Measurements from ENCODE around the gene PTPN1. TPM values are rescaled to one million over a fixed set of nuclear protein-coding genes. Genes with fewer than 3 reads are reported as not detected.

The PTPN1 gene
- polyA plus RNA-seq, 1 of the 3 experiments (the other 2 are of a cell fraction): 23.6 TPM

DNA sequence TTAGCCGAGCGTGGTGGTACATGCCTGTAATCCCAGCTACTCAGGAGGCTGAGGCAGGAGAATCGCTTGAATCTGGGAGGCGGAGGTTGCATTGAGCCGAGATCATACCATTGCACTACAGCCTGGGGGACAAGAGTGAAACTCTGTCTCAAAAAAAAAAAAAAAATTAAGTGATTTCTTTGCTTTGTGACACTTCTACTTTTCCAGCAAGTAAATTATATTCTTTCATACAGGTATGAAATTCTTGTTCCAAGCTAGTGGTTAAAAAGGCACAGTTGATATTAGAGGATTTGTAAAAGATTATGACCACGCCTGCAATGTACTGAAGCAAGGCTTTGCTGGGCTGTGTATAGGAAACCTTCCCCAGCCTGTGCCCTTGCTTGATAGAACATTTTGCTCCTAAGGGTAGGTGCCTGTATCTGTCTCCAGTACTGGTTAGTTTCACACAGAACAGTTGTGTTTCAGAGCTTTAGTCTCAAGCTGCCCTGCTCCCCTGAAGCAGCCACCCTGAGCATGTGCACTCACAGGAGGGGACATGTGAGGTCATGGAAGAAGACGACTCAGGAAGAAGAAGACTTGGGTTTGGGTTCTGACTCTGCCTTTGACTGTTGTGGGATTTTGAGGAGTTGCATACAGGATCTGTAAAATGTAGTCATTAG is 10.2 kb downstream of the PTPN1 start:
- CTCF ChIA-PET: interaction anchor here (1.4 kb wide), 1 partner anchor 59 kb away, joined by 4 read pairs; no protein-coding TSS in a partner anchor
- 0 out of 2 replicates have a peak overlapping the region, but pooled peaks have one; percentile 29 for H3K4me2 ChIP-seq
- H3K9ac ChIP-seq: no peak overlapping the region
- DNase-seq: no peak
- H3K9me3 ChIP-seq: no peaks in the 10 kb centered on the region
- no peaks in the 10 kb centered on the region for H3K36me3 ChIP-seq (replicated peaks in 1 of 2; ENCODE audit: control insufficient read depth in 1 of 2, insufficient read depth in 2 of 2, low read length in 1 of 2)
- H3K4me1 ChIP-seq (ENCODE audit: control insufficient read depth in 1 of 2, insufficient read depth in 2 of 2, low read depth in 1 of 2, low read length in 1 of 2): peaks cover 6 to 48% of the 10 kb centered on the region in 2 experiments
- no peaks in the 10 kb centered on the region for H3K27me3 ChIP-seq (ENCODE audit: insufficient read depth)
- H2AFZ ChIP-seq (ENCODE audit: low read depth): no peak overlapping the region
- no peak overlapping the region for H3K4me3 ChIP-seq (ENCODE audit: low read depth in 2 of 2, low read length in 1 of 2)
- H3K27ac ChIP-seq (ENCODE audit: low read depth in 2 of 2, low read length in 1 of 2): no peak overlapping the region
- POLR2A ChIA-PET: no interaction called here
- H3K79me2 ChIP-seq (ENCODE audit: insufficient read depth): peaks cover 100% of the 10 kb centered on the region
- no peaks in the 10 kb centered on the region for H3K9me2 ChIP-seq
- WGBS (ENCODE audit: low lambda C conversion rate): 97% methylated on average over 7 of the region's 7 CpGs
- TF ChIP-seq MEF2A (IDR thresholded peaks at IDR 0.05; ENCODE audit: borderline replicate concordance, low read depth): no peak
- TF ChIP-seq JUND (IDR thresholded peaks at IDR 0.05): no peak
- TF ChIP-seq, protein P1, sequence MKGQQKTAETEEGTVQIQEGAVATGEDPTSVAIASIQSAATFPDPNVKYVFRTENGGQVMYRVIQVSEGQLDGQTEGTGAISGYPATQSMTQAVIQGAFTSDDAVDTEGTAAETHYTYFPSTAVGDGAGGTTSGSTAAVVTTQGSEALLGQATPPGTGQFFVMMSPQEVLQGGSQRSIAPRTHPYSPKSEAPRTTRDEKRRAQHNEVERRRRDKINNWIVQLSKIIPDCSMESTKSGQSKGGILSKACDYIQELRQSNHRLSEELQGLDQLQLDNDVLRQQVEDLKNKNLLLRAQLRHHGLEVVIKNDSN (IDR thresholded peaks at IDR 0.05; ENCODE audit: borderline replicate concordance, low read depth): no peak
- peaks cover 60% of the 10 kb centered on the region for H4K20me1 ChIP-seq (ENCODE audit: insufficient read depth)
- peaks cover 3% of the 10 kb centered on the region for H3F3A ChIP-seq (replicated peaks; ENCODE audit: insufficient read depth)

DNA sequence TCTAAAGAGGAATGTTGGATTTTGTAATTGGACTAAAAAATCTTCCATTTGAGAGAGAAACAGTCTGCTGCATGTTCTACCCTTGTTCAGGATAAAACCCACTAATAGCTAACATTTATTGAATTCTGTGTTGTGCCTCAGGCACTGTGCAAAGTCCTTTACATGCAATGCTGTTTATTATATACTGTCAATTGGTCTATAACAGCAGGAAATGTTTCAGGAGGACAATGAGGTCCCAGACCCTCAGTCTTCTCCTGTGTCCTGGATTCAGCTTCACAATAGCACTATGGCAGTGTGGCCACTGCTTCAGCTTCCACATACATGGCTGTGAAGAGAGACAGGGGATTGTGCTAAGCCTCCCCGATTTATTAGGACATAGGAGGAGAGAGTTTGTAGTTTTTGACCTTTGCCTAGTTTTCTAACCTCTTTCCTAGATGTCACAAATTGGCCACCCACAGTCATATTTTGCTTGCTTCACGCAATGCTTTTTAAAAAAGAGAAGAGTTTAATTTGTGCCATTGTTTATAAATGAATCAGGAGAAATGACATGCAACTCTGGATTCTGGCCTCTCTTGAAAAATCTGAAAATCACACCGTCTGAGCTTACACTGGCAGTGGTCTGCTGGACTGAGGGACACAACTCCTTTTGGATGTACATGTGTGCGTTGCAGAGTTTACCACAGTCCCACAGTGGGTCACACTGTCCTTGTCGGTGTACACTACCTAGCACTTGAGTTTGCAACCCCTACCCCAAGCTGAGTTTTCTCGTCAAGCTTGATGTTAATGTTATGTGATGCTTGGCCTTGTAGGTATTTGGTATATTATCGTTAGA is 11.3 kb downstream of the PTPN1 start:
- H3K4me1 ChIP-seq (ENCODE audit: control insufficient read depth in 1 of 2, insufficient read depth in 2 of 2, low read depth in 1 of 2, low read length in 1 of 2): peaks cover 6 to 44% of the 10 kb centered on the region in 2 experiments
- CTCF ChIA-PET: interaction anchor here (1.4 kb wide), 1 partner anchor 58 kb away, joined by 4 read pairs; no protein-coding TSS in a partner anchor

More for the DNA sequence above, 11.3 kb downstream of the PTPN1 start:
- Histone ChIP-seq H3K79me2 (ENCODE audit: insufficient read depth) (peaks cover 100% of the 10 kb centered on the region), H3K27me3 (ENCODE audit: insufficient read depth) (no peaks in the 10 kb centered on the region), H3K9me2 (no peaks in the 10 kb centered on the region), H3K9ac (no peak overlapping the region), H3K4me2 (peak overlapping the region; percentile 29; the same call in 1 of the 2 replicates), H3K36me3 (replicated peaks in 1 of 2; ENCODE audit: control insufficient read depth in 1 of 2, insufficient read depth in 2 of 2, low read length in 1 of 2) (no peaks in the 10 kb centered on the region), H3K27ac (ENCODE audit: low read depth in 2 of 2, low read length in 1 of 2) (peak overlapping the region in 1 of 2 experiments; percentile 9; a peak in 1 of 4 replicates), H3K9me3 (no peaks in the 10 kb centered on the region), H3F3A (replicated peaks; ENCODE audit: insufficient read depth) (peaks cover 3% of the 10 kb centered on the region), H3K4me3 (ENCODE audit: low read depth in 2 of 2, low read length in 1 of 2) (no peak overlapping the region), H2AFZ (ENCODE audit: low read depth) (no peak overlapping the region), H4K20me1 (ENCODE audit: insufficient read depth) (peaks cover 59% of the 10 kb centered on the region)
- WGBS (ENCODE audit: low lambda C conversion rate): 98% methylated on average over 6 of the region's 7 CpGs
- POLR2A ChIA-PET: no interaction called here
- peak; percentile 10 for DNase-seq
- TF ChIP-seq, protein P2, sequence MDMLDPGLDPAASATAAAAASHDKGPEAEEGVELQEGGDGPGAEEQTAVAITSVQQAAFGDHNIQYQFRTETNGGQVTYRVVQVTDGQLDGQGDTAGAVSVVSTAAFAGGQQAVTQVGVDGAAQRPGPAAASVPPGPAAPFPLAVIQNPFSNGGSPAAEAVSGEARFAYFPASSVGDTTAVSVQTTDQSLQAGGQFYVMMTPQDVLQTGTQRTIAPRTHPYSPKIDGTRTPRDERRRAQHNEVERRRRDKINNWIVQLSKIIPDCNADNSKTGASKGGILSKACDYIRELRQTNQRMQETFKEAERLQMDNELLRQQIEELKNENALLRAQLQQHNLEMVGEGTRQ (IDR thresholded peaks at IDR 0.05; ENCODE audit: borderline replicate concordance, low read depth, low read length): no peak
- TF ChIP-seq YY1 (IDR thresholded peaks at IDR 0.05; ENCODE audit: low read depth) (no peak), NRF1 (IDR thresholded peaks at IDR 0.05; ENCODE audit: low read depth, low read length) (no peak), JUND (IDR thresholded peaks at IDR 0.05) (no peak), TAF1 (IDR thresholded peaks at IDR 0.05; ENCODE audit: borderline replicate concordance, low read depth, low read length) (no peak), MXI1 (IDR thresholded peaks at IDR 0.05; ENCODE audit: low read depth, low read length) (no peak)
- TF ChIP-seq, protein P3, sequence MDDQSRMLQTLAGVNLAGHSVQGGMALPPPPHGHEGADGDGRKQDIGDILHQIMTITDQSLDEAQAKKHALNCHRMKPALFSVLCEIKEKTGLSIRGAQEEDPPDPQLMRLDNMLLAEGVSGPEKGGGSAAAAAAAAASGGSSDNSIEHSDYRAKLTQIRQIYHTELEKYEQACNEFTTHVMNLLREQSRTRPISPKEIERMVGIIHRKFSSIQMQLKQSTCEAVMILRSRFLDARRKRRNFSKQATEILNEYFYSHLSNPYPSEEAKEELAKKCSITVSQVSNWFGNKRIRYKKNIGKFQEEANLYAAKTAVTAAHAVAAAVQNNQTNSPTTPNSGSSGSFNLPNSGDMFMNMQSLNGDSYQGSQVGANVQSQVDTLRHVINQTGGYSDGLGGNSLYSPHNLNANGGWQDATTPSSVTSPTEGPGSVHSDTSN (IDR thresholded peaks at IDR 0.05): no peak
- TF ChIP-seq, protein P1 (IDR thresholded peaks at IDR 0.05; ENCODE audit: borderline replicate concordance, low read depth): no peak
